LNCAP (cell line): ENCODE data around the gene CSTF3.

Experiments
- TF ChIP-seq, protein P1 (sequence below): fragments of 450-650 bp; IDR thresholded peaks from 2 replicates; pipeline ENCODE4 v1.5.1; 2017; ENCODE audit warnings: mild to moderate bottlenecking

Gene CSTF3

DNA sequence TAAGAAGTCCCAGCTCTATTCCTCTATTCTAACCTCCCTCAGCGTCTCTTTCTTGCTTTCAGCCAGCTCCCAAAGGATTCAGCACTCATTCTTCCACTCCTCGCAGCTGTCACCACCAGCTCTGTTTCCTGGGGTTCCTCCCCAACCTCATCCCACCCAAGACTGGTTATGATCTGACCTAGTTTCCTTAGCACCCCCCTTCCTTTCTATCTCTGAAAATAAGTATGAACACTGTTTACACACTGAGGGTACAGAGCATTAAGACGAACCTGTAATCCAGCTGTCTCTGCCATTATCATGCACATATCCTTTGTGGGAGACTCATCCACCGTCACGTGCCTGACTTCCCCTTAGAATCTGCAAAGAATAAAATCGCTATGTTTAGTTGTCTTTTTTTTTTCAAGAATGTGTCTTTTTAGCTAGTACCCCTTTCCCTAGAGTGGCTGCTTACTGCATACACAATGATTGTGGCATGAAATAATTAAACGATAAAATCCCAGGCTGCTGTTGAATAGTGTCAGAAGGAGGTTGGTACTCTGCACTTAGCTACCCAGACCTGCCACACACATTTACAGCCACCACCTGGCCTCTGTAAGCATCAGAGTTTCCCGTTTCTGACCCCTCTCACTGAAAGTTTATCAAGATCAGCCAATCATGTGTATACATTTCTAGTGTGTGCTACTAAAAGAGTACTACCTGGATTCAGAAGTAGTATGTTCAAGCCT lies 26.9 kb upstream of the CSTF3 start:
- TF ChIP-seq, protein P1, sequence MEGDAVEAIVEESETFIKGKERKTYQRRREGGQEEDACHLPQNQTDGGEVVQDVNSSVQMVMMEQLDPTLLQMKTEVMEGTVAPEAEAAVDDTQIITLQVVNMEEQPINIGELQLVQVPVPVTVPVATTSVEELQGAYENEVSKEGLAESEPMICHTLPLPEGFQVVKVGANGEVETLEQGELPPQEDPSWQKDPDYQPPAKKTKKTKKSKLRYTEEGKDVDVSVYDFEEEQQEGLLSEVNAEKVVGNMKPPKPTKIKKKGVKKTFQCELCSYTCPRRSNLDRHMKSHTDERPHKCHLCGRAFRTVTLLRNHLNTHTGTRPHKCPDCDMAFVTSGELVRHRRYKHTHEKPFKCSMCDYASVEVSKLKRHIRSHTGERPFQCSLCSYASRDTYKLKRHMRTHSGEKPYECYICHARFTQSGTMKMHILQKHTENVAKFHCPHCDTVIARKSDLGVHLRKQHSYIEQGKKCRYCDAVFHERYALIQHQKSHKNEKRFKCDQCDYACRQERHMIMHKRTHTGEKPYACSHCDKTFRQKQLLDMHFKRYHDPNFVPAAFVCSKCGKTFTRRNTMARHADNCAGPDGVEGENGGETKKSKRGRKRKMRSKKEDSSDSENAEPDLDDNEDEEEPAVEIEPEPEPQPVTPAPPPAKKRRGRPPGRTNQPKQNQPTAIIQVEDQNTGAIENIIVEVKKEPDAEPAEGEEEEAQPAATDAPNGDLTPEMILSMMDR = no peak

DNA sequence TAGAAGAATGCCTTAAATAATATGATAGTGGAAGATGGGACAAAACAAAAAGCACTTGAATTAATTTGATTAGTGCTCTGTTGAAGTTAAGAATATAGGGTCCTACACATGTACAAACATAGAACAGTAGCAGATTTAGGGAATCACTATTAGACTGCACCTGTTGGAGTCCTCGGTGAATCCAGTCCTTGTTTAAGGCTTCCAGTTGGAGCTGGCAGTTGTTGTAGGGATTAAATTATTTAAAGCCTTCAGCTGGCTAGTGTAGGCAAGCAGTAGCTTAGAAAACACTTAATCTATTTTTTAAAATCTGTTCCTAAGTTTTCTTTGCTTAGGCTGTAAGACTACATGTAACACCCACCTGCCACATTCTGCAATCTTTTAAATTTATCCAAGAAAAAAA lies 24.5 kb upstream of the CSTF3 start:
- TF ChIP-seq, protein P1 = no peak

DNA sequence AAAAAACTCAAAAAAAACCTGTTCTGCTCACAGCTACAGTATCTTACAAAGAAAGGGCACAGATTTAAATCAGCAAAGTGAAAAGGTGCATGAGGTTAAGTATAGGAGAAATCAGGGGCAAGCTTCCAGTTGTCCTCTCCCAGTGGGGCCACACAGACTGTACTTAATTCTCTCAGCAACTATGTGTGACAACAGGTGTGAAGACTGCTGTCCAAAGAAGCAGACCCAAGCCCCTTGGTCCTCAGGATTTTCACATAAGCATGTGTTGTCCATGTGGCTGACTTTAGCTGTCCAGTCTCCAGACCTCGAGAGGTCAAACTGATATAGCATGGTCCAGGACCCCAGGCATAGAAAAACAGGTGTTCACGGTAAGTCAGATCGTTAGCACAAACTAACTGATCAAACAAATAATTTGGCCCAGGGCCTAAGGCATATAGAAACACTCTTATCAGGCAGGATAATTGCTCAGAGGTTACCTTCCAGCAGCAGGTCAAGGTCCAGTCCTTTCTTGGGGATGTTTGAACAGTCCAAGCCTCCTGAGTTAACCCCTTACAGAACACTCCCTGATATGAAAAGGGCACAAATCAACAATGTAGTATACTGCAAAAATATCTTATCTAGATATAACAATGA lies 21.1 kb upstream of the CSTF3 start:
- TF ChIP-seq, protein P1 = no peak

DNA sequence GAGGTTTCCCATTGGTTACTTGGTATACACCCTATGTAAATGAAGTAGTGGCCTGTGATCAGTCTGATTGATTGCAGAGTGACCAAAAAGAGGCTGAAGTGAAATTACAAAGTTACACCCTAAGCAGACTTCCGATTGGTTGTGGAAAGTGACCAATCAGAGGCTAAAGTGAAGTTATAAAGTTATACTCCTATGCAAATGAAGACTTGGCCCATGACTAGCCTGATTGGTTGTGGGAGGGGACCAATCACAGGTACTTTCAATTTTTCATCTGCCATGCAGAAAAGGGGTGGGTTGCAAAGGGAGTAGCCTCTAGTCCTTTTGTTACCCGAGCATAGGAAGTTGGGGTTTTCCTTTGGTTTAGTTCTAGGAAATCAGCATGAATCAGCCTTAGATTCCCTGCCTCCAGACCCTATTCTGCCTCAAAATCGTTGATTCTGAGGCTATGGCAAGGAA lies 18.1 kb upstream of the CSTF3 start:
- TF ChIP-seq, protein P1 = no peak

DNA sequence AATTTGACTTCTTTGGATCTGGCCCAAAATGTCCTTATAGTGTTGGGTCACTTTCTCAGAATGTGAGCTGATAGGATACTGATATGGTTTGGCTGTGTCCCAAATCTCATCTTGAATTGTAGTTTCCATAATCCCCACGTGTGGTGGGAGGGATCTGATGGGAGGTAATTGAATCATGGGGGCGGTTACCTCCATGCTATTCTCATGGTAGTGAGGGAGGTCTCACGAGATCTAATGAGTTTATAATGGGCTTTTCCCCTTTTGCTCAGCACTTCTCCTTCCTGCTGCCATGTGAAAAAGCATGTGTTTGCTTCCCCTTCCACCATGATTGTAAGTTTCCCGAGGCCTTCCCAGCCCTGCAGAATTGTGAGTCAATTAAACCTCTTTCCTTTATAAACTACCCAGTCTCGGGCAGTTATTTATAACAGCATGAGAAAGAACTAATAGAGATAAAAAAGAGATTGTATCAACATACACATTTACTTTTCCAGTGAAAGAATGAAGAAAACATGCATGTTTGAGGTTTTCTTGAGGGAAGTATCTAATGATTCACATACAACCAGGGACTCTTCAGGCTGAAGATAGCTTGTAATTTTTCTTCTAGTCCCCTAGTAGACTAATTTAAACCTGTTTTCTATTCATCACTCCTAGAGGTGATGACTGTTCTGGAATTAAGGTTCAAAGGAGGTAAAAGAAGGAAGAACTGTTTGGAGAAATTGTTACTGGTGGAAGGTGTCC lies 17.3 kb upstream of the CSTF3 start:
- TF ChIP-seq, protein P1 = no peak

GRCh38 chr11:33177676-33178336 lies 16.5 kb upstream of the CSTF3 start:
- TF ChIP-seq, protein P1 = no peak

GRCh38 chr11:33172996-33173395 lies 11.7 kb upstream of the CSTF3 start:
- TF ChIP-seq, protein P1 = no peak
